Nasal cavity respiratory epithelium epithelial cell of viscerocranial mucosa (primary cell): Measurements from ENCODE around the gene LRRC37A. TPM values are rescaled to one million over a fixed set of nuclear protein-coding genes. Genes with fewer than 3 reads are reported as not detected.

Source experiments
- total RNA-seq: library from RNA; depleted of rRNA; stranded (reverse); fragments of >200 nt; gene quantifications from 2 replicates; pipeline ENCODE4 v1.2.3, GENCODE V29; 2014

The LRRC37A gene
- 1.4 and 3.6 TPM in 2 replicates for total RNA-seq

DNA sequence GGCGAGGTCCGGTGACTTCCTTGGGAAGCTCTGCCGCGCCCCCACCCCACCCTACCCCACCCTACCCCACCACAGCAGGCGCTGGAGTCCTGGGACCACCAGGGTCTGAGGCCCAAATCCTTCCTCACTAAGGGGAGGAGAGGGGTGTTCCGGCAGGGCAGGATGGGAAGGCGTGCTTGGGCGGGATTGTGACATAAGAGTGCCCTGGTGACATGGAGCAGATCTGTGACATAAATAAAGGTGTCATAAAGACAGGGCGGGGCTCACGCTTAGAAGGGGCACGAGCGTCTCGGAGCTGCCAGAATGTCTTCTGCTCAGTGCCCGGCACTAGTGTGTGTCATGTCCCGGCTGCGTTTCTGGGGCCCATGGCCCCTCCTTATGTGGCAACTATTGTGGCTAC is at the start of gene LRRC37A:
Gene LRRC37A (plus strand): TSS at position 301 of the 400 bp plus-strand sequence. CDS start 3 bp downstream, at position 304.

GRCh38 chr17:46361755-46362154 is 66.8 kb downstream of the LRRC37A start, which contains the start of gene ARL17B:
Gene ARL17B, minus strand, starts transcription at chr17:46361766. Its CDS starts 3,369 bp downstream, at chr17:46358397.

Other genes starting within 250 kb of the LRRC37A start
- gene KANSL1, start 101.7 kb upstream of the LRRC37A start, total RNA-seq, result 70.7 and 131 TPM in 2 replicates
- gene ARL17B, start 66.6 kb downstream of the LRRC37A start, total RNA-seq, result 1.4 and 4.9 TPM in 2 replicates
- gene LRRC37A2, start 217.3 kb downstream of the LRRC37A start, total RNA-seq, result 2.1 and 6.6 TPM in 2 replicates